PFSK-1 (cell line): ENCODE data around the gene SV2C.

Experiments
- POLR2AphosphoS5 ChIP-seq: IDR thresholded peaks from 2 replicates; pipeline ENCODE4 v1.6.1; 2012; ENCODE audit warnings: low read depth, mild to moderate bottlenecking, control low read depth, low read length, moderate library complexity
- TAF1 ChIP-seq: IDR thresholded peaks from 2 replicates; pipeline ENCODE4 v1.6.1; 2012; ENCODE audit warnings: low read length, control low read depth, borderline replicate concordance; ENCODE audit not compliant: insufficient read depth
- TF ChIP-seq, protein P1 (sequence below), 2 experiments: IDR thresholded peaks; 2 replicates each; pipeline versions ENCODE4 v1.6.1 to v1.8.0; 2011 to 2012; ENCODE audit warnings: low read depth in 2 of 2, low read length in 2 of 2, control low read depth in 1 of 2, inconsistent platforms in 1 of 2, mild to moderate bottlenecking in 1 of 2, moderate library complexity in 1 of 2; ENCODE audit not compliant: insufficient read depth in 1 of 2

DNA sequence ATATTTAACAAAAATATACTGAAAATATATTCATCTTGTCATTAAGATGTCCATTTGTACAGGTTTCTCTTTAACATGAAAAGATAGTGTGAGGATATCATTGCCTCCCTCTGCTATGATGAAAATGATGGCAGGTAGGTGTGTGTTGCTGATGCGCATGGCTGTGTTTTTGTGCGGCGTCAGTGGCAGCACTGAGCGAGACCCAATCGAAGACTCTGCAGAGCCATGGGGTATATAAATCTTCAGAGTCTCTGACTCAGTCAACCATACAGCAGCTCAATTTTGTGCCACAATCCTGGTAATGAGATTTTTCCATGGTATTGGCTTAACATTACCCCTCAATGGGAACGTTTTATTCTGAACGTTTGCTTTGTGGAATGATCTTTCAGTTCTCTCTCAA lies 166.4 kb downstream of the SV2C start:
- TF ChIP-seq TAF1 (no peak), POLR2AphosphoS5 (no peak)
- TF ChIP-seq, protein P1, sequence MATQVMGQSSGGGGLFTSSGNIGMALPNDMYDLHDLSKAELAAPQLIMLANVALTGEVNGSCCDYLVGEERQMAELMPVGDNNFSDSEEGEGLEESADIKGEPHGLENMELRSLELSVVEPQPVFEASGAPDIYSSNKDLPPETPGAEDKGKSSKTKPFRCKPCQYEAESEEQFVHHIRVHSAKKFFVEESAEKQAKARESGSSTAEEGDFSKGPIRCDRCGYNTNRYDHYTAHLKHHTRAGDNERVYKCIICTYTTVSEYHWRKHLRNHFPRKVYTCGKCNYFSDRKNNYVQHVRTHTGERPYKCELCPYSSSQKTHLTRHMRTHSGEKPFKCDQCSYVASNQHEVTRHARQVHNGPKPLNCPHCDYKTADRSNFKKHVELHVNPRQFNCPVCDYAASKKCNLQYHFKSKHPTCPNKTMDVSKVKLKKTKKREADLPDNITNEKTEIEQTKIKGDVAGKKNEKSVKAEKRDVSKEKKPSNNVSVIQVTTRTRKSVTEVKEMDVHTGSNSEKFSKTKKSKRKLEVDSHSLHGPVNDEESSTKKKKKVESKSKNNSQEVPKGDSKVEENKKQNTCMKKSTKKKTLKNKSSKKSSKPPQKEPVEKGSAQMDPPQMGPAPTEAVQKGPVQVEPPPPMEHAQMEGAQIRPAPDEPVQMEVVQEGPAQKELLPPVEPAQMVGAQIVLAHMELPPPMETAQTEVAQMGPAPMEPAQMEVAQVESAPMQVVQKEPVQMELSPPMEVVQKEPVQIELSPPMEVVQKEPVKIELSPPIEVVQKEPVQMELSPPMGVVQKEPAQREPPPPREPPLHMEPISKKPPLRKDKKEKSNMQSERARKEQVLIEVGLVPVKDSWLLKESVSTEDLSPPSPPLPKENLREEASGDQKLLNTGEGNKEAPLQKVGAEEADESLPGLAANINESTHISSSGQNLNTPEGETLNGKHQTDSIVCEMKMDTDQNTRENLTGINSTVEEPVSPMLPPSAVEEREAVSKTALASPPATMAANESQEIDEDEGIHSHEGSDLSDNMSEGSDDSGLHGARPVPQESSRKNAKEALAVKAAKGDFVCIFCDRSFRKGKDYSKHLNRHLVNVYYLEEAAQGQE (IDR thresholded peaks at IDR 0.05; ENCODE audit: insufficient read depth in 1 of 2, low read depth in 2 of 2, low read length in 2 of 2) = no peak
